Amniotic epithelial cell (primary cell): Measurements from ENCODE around the gene CGB7.

ENCODE experiments used
- DNase-seq: peaks from one replicate; pipeline ENCODE4 v3.0.0-alpha.2; 2010; ENCODE audit warnings: low read depth

The CGB7 gene

DNA sequence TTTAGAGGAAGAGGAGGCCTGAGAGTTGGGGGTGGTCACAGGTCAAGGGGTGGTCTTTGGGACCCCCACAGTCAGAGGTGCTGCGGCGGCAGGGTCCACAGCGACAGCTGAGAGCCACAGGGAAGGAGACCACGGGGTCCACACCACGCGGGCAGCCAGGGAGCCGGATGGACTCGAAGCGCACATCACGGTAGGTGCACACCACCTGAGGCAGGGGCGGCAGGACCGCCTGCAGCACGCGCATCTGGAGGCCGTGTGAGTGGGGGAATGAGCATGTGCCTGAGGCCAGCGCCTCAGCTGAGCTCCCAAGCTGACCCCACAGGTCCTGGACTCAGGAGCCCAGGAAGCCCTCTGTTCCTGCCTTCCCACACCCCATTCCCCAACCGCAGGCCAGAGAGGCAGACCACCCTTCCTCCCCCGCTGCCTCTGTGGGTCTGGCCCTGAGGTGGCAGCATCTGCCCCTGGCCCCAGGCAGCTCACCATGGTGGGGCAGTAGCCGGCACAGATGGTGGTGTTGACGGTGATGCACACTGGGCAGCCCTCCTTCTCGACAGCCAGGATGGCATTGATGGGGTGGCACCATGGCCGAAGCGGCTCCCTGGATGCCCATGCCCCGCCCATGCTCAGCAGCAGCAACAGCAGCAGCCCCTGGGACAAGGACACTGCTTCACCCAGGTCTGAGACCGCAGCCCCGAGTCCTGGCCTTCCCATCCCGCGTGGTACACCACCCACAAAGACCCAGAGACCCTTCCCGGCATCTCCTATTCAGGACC, 41.3 kb downstream of the CGB7 start:
- no peak for DNase-seq

DNA sequence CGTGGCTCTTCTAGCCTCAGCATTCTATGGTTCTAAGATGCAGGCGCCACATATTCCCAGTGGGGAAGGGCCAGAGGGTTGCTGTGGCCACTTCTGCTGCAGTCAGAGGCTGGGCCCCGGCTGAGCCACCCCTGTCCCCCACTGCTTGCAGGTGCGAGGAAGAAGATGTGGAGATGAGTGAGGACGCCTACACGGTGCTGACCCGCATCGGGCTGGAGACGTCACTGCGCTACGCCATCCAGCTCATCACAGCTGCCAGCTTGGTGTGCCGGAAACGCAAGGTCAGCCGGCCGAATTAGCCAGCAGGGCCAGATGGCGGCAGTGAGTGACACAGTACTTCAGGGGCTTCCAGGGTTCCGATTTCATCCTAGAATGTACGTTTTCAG, 42.7 kb downstream of the CGB7 start:
- DNase-seq: no peak

DNA sequence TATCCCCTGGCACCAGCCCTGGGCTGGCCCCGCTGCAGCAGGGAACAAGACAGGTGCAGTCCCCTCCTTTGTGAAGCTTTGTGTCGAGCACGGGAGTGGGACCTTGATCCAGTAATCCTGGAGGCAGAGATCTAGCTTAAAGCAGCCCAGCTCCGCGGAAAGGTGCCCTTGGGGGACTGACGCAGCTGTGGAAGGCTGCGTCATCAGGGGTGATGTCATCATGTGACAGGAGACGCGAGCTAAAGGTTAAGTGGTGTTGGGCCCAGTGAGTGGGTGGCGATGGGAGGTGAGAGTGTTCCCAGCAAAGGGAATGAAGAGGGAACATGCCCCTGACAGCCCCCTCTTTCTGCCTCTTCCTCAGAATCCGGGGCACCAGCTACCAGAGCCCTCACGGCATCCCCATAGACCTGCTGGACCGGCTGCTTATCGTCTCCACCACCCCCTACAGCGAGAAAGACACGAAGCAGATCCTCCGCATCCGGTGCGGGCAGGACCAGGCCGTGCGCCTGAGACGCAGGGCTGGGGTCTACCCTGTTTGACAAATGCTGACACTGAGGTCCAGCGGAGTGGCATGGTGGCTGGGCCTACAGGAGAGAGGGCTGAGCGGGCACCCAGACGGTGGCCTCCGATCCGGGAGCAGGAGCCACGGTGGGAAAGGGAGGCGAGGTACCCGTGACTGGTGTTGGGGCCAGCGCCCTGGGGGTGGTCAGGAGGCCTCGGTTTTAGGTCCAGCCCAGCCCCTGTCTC, 43.3 kb downstream of the CGB7 start:
- DNase-seq: no peak

DNA sequence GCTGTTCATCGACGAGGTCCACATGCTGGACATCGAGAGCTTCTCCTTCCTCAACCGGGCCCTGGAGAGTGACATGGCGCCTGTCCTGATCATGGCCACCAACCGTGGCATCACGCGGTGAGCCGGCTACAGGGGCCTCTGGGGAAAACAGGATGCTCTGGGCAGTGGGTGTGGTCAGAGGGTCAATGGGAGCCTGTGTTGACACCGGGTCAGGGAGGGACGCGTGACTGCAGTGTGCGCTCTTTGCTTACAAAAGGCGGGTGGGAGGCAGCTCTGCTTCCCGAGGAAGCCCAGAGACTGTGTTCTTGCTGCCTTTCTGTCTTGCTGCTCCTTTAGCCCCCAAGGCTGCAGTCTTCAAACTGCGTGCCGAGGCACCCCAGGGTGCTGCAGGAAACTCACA, 46.4 kb downstream of the CGB7 start:
- no peak for DNase-seq

DNA sequence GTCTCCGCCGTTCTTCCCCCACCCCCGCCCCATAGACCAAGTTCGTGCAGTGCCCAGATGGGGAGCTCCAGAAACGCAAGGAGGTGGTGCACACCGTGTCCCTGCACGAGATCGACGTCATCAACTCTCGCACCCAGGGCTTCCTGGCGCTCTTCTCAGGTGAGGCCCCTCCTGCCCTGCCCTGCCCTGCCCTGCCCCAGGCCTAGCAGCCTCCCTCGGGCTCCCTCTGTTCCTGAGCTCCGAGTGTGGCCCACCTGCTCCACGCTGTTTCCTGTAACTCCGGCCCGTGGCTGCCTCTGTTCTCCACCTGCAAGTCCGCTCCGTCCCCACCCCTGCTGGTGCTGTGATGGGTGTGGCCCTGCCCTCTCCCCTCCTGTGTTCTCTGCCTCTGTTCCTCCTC, 47.1 kb downstream of the CGB7 start:
- DNase-seq: no peak

DNA sequence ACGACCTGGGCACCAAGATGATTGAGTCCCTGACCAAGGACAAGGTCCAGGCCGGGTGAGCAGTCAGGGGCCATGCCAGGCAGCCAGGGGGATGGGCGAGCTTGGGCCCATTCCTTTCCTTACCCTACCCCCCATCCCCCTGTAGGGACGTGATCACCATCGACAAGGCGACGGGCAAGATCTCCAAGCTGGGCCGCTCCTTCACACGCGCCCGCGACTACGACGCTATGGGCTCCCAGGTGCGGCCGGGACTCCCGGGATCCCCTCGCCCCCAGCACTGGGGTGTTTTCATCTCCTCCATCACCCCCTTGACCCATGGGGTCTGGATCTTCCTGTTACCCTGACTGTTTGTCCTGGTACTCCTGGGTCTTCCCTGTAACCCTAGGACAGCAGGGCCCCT, 47.7 kb downstream of the CGB7 start:
- no peak for DNase-seq

DNA sequence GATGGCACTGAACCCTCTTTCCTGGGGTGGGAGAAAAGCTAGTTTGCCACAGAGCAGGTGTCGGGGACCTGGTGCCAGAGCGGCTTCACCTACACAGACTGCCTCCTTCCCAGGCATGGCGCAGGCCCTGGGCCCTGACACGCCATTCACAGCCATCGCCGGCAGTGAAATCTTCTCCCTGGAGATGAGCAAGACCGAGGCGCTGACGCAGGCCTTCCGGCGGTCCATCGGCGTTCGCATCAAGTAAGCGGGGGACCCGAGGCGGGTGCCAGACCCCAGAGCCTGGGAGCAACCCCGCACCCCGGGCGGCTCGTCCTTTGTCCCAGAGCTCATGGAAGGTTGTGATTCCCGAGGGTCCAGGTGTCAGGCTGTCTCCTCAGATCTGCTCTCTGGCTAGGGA, 50.6 kb downstream of the CGB7 start:
- no peak for DNase-seq

DNA sequence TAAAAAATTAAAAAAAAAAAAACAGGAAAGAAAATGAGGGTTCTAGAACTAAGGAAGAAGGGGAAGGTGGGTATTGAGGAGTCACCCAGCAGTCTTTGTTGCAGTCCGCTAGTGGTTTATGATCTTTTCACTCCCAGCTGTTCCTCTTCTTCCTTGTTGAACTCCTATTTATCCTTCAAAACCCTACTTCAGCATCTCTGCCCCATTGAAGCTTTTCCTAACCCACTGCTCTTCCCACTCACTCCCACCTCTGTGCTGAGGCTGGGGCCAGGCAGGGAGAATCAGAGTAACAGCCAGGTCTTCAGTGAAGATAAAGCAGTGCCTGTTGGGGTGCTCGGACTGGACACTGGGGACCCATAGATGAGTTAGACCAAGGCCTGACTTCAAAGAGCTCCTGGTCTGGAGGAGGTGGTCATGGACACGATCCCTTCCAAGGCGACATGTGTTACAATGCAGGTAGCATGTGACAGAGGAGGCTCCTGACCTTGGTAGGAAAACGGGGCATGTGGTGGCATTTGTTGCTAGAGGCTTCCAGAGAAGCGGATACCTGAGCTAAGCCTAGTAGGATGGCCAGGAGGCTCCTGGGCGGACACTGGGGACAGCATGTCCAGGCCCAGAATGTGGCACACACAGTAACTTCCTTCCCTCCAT, 52.5 kb downstream of the CGB7 start:
- DNase-seq: no peak
